ENCODE measurements around the gene HOMER2. TPM values are rescaled to one million over a fixed set of nuclear protein-coding genes. Genes with fewer than 3 reads are reported as not detected.

The HOMER2 gene
- total and polyA plus RNA-seq, 2 of the 4 experiments (the other 2 are of a cell fraction), result 0.54 to 0.79 TPM

DNA sequence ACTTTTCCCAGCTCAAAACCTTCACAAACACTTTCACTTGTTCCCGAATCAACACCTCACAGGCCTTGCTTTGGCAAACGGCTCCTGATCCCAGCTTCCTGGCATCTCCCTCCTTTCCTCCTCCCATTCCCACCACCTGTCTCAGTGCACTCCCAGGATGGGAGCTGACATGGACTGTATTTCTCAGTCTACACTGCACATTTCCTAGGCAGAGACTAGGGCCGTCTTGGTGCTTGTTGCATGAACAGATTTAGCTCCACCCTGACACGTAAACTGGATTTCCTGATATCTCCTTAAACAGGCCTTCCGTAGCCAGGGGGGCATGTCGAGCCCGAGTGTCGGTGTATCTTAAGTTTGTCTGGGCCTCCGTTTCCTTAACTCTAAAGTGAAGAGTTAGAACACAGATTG is 143.9 kb downstream of the HOMER2 start:
- WGBS, 2 experiments (ENCODE audit: extremely low coverage in 2 of 2, insufficient read length in 1 of 2), result 55% methylated on average over 3 of the region's 9 CpGs; no CpG with 5 or more reads in 1 of the 2 experiments
- TF ChIP-seq NFE2L2 (IDR thresholded peaks at IDR 0.05; ENCODE audit: low read depth, low read length) (no peak), RCOR1 (IDR thresholded peaks at IDR 0.05; ENCODE audit: insufficient replicate concordance, low read length) (no peak), SMC3 (IDR thresholded peaks at IDR 0.05; ENCODE audit: low read depth, low read length) (no peak), MXI1 (IDR thresholded peaks at IDR 0.05; ENCODE audit: borderline replicate concordance, low read depth, low read length) (no peak), POLR2A (IDR thresholded peaks at IDR 0.05; ENCODE audit: low read depth, low read length) (no peak), RFX5 (IDR thresholded peaks at IDR 0.05; ENCODE audit: low read depth, low read length) (no peak), CHD1 (IDR thresholded peaks at IDR 0.05; ENCODE audit: low read depth, low read length) (no peak), CEBPB (IDR thresholded peaks at IDR 0.05; ENCODE audit: low read depth, low read length) (no peak), MAFK (IDR thresholded peaks at IDR 0.05; ENCODE audit: low read depth, low read length) (no peak), BHLHE40 (IDR thresholded peaks at IDR 0.05; ENCODE audit: low read depth, low read length) (no peak), CTCF (conservative IDR thresholded peaks at IDR 0.05; ENCODE audit: low read depth, low read length) (no peak), MAZ (IDR thresholded peaks at IDR 0.05; ENCODE audit: borderline replicate concordance, low read depth, low read length) (no peak)
- TF ChIP-seq, protein P1, sequence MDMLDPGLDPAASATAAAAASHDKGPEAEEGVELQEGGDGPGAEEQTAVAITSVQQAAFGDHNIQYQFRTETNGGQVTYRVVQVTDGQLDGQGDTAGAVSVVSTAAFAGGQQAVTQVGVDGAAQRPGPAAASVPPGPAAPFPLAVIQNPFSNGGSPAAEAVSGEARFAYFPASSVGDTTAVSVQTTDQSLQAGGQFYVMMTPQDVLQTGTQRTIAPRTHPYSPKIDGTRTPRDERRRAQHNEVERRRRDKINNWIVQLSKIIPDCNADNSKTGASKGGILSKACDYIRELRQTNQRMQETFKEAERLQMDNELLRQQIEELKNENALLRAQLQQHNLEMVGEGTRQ (IDR thresholded peaks at IDR 0.05; ENCODE audit: low read depth, low read length), result no peak
- TF ChIP-seq, protein P2, sequence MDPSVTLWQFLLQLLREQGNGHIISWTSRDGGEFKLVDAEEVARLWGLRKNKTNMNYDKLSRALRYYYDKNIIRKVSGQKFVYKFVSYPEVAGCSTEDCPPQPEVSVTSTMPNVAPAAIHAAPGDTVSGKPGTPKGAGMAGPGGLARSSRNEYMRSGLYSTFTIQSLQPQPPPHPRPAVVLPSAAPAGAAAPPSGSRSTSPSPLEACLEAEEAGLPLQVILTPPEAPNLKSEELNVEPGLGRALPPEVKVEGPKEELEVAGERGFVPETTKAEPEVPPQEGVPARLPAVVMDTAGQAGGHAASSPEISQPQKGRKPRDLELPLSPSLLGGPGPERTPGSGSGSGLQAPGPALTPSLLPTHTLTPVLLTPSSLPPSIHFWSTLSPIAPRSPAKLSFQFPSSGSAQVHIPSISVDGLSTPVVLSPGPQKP (IDR thresholded peaks at IDR 0.05; ENCODE audit: borderline replicate concordance, low read depth, low read length), result no peak
- Histone ChIP-seq H3K4me3 (ENCODE audit: insufficient read depth, low read depth, low read length) (no peak overlapping the region), H3K9me1 (ENCODE audit: insufficient read depth, low read length) (0 out of 2 replicates have a peak, but pooled peaks cover 5% of the 10 kb centered on the region), H3K4me2 (ENCODE audit: low read depth, low read length) (no peak overlapping the region), H3K4me1 (ENCODE audit: control insufficient read depth, insufficient read depth, low read length) (no peaks in the 10 kb centered on the region), H2AK5ac (ENCODE audit: low read depth, low read length) (peak overlapping the region; percentile 12; the same call in 1 of the 2 replicates), H2AK9ac (replicated peaks; ENCODE audit: low read depth, low read length, poor library complexity) (no peak overlapping the region), H3K27me3 (ENCODE audit: control insufficient read depth, insufficient read depth, low read length) (no peaks in the 10 kb centered on the region), H3K36me3 (ENCODE audit: control insufficient read depth, insufficient read depth, low read length) (peaks cover 2% of the 10 kb centered on the region), H2BK120ac (ENCODE audit: low read depth, low read length) (no peak overlapping the region), H3K56ac (ENCODE audit: extremely low read depth, insufficient read depth, low read length) (no peak overlapping the region), H3K4ac (ENCODE audit: low read depth, low read length) (no peak overlapping the region), H4K8ac (ENCODE audit: low read depth in 2 of 2, low read length in 2 of 2) (no peak overlapping the region), H3K18ac (ENCODE audit: low read depth, low read length) (no peak overlapping the region), H3K79me1 (ENCODE audit: low read depth in 1 of 2, low read length in 2 of 2) (peaks cover 11 to 16% of the 10 kb centered on the region in 2 experiments; a peak in 3 of 4 replicates), H4K91ac (ENCODE audit: insufficient read depth, low read depth, low read length) (no peak overlapping the region), H3K23ac (ENCODE audit: low read depth, low read length) (no peak overlapping the region), H2AFZ (replicated peaks; ENCODE audit: low read length, poor library complexity) (peak overlapping the region; percentile 44), H3K14ac (replicated peaks; ENCODE audit: low read depth, low read length) (no peak overlapping the region), H3K9ac (ENCODE audit: low read depth, low read length) (no peak overlapping the region), H4K5ac (ENCODE audit: low read depth, low read length) (no peak overlapping the region), H3K27ac (ENCODE audit: insufficient read depth, low read length) (no peak overlapping the region), H2BK5ac (ENCODE audit: low read depth, low read length, poor library complexity, severe bottlenecking) (no peak overlapping the region), H4K20me1 (ENCODE audit: insufficient read depth, low read length) (peaks cover 7% of the 10 kb centered on the region; the same call in 1 of the 2 replicates), H3K9me3 (ENCODE audit: control insufficient read depth, insufficient read depth, low read length) (no peaks in the 10 kb centered on the region), H2BK15ac (ENCODE audit: low read depth, low read length) (no peak overlapping the region), H2BK20ac (ENCODE audit: low read depth, low read length) (no peak overlapping the region)
- ChIA-PET CTCF (interaction anchor here (0.8 kb wide), 1 partner anchor 278 kb away, joined by 3 read pairs; no protein-coding TSS in a partner anchor), POLR2A (ENCODE audit: unreplicated experiment) (no interaction called here)
- no peak for DNase-seq
- no TSS peak for BruUV-seq (replicated peaks)
- dilution Hi-C loops (cut with HindIII; ENCODE audit: low sequenced_read_pairs, unreplicated experiment), result no loop called here
- intact Hi-C loops (cut with micrococcal nuclease), result loop anchor here (2.0 to 5.0 kb wide), 3 partner anchors 41 to 266 kb away; no protein-coding TSS in a partner anchor
- in situ Hi-C loops (cut with MboI; ENCODE audit: low sequenced_read_pairs), result no loop called here
- ATAC-seq (ENCODE audit: low read depth), result no peak
